Memory B cell (primary cell): ENCODE measurements around the gene AAK1.
A peak's percentile ranks its signal among the peaks of the same experiment; 100 is the strongest.
"Not testable (repeated sequence)": the region's sequence is repeated elsewhere in the genome, so short reads cannot be mapped to it uniquely, and the experiment has no call there.

ENCODE experiments used
- ATAC-seq: fragments of 150-1000 bp; cut with Tn5 transposase; 2 replicates; pipeline ENCODE4 v1.10.0; 2021; ENCODE audit warnings: low read depth, mild to moderate bottlenecking, moderate library complexity
- DNase-seq, 2 donors: peaks; one replicate each; pipeline ENCODE4 v3.0.0; 2022; ENCODE audit warnings: low spot score in 2 of 2
- H3K27ac Mint-ChIP-seq: one replicate; pipeline ENCODE4 v1.8.0; 2022; ENCODE audit warnings: mild to moderate bottlenecking, moderate library complexity, mixed read lengths
- H3K27me3 Mint-ChIP-seq: one replicate; pipeline ENCODE4 v1.8.0; 2022; ENCODE audit warnings: mixed read lengths
- H3K36me3 Mint-ChIP-seq: one replicate; pipeline ENCODE4 v1.8.0; 2022; ENCODE audit warnings: mild to moderate bottlenecking, mixed read lengths
- H3K4me1 Mint-ChIP-seq: one replicate; pipeline ENCODE4 v1.8.0; 2022; ENCODE audit warnings: mixed read lengths
- H3K4me3 Mint-ChIP-seq: one replicate; pipeline ENCODE4 v1.8.0; 2022; ENCODE audit warnings: mild to moderate bottlenecking, moderate library complexity, mixed read lengths
- H3K9me3 Mint-ChIP-seq: one replicate; pipeline ENCODE4 v1.8.0; 2022; ENCODE audit warnings: mixed read lengths

AAK1 gene

DNA sequence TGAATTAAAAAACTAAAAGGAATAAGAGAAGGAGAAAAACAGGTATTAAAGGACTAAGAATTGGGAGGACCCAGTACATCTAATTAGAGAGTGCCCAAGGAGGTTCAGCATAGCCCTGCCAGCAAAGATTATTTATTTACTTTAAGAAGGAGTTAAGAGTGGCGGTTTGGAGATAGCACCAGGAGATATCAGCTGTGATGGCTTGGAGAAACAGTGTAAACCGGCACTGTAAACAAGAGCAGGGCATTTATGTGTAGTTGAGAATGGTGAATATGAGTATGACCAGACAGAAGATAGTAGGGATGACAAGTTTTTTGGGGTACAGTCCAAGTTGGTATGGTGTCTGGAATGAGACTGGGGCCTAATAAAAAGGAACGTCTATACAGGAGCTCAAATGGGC is 199.9 kb downstream of the AAK1 start:
- not testable (repeated sequence) for H3K9me3 Mint-ChIP-seq, H3K36me3 Mint-ChIP-seq, ATAC-seq, H3K4me1 Mint-ChIP-seq, DNase-seq, H3K27ac Mint-ChIP-seq, H3K4me3 Mint-ChIP-seq
- H3K27me3 Mint-ChIP-seq, result peaks cover 10% of the 10 kb centered on the region

GRCh38 chr2:69439499-69439898 is 204.0 kb downstream of the AAK1 start:
- ATAC-seq, H3K4me3 Mint-ChIP-seq, H3K36me3 Mint-ChIP-seq, DNase-seq, H3K9me3 Mint-ChIP-seq, H3K27me3 Mint-ChIP-seq: not testable (repeated sequence)
- H3K27ac Mint-ChIP-seq, result peak overlapping the region; percentile 99
- peaks cover 17% of the 10 kb centered on the region for H3K4me1 Mint-ChIP-seq

- peaks cover 3% of the 10 kb centered on the region for H3K9me3 Mint-ChIP-seq
- peak overlapping the region; percentile 99 for H3K27ac Mint-ChIP-seq
- peaks cover 2% of the 10 kb centered on the region for H3K36me3 Mint-ChIP-seq
- ATAC-seq, result no peak
- H3K27me3 Mint-ChIP-seq, result no peaks in the 10 kb centered on the region
- peak overlapping the region; percentile 39 for H3K4me3 Mint-ChIP-seq
- no peak for DNase-seq
- peaks cover 18% of the 10 kb centered on the region for H3K4me1 Mint-ChIP-seq
These were observed 205.0 kb downstream of the AAK1 start for GRCh38 chr2:69438580-69438979.

DNA sequence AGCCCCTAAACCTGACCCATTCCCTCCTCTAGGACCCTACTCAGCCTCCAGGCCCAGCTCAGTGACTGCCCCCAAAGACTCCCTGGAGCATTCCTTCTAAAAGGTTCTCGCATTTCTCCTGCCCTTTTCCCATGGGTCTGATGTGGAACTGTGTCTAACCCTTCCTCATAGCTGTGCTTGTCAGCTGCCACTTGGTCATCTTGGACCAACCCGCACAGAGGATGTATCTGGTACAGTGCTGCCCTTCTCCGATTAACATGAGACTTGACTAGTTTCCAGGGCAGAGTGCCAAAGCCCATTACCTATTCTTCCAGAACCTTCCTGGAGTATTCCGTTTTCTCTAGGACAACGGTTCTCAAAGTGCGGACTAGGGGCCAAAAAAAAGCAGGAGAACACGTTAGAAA is 205.8 kb downstream of the AAK1 start:
- DNase-seq (no peak), ATAC-seq (no peak)
- peaks cover 3% of the 10 kb centered on the region for H3K9me3 Mint-ChIP-seq
- H3K36me3 Mint-ChIP-seq, result peaks cover 2% of the 10 kb centered on the region
- peak overlapping the region; percentile 95 for H3K4me3 Mint-ChIP-seq
- peak overlapping the region; percentile 99 for H3K27ac Mint-ChIP-seq
- H3K4me1 Mint-ChIP-seq, result peaks cover 18% of the 10 kb centered on the region
- no peaks in the 10 kb centered on the region for H3K27me3 Mint-ChIP-seq

GRCh38 chr2:69436938-69437750 is 206.4 kb downstream of the AAK1 start, which contains the start of gene NFU1:
NFU1 (minus strand) TSS chr2:69437435; CDS start chr2:69437422, 13 bp downstream.
- Mint-ChIP-seq H3K36me3 (peaks cover 2% of the 10 kb centered on the region), H3K27me3 (no peaks in the 10 kb centered on the region), H3K9me3 (peaks cover 3% of the 10 kb centered on the region), H3K27ac (peak within 1 kb of the TSS; percentile 99), H3K4me3 (peak within 1 kb of the TSS; percentile 95), H3K4me1 (peaks cover 18% of the 10 kb centered on the region)
- ATAC-seq (peak; percentile 84), DNase-seq (peak; percentile 82 to 88)

GRCh38 chr2:69436596-69436937 is 207.0 kb downstream of the AAK1 start:
- Mint-ChIP-seq H3K4me1 (peaks cover 18% of the 10 kb centered on the region), H3K4me3 (peak overlapping the region; percentile 95), H3K27me3 (no peaks in the 10 kb centered on the region), H3K27ac (peak overlapping the region; percentile 99), H3K9me3 (peaks cover 3% of the 10 kb centered on the region), H3K36me3 (peaks cover 2% of the 10 kb centered on the region)
- DNase-seq (no peak), ATAC-seq (peak; percentile 3)

GRCh38 chr2:69434753-69435152 is 208.8 kb downstream of the AAK1 start:
- Mint-ChIP-seq H3K4me3 (peak overlapping the region; percentile 53), H3K27ac (no peak overlapping the region), H3K9me3 (peaks cover 3% of the 10 kb centered on the region), H3K4me1 (peaks cover 20% of the 10 kb centered on the region), H3K36me3 (peaks cover 4% of the 10 kb centered on the region), H3K27me3 (no peaks in the 10 kb centered on the region)
- ATAC-seq (no peak), DNase-seq (no peak)

DNA sequence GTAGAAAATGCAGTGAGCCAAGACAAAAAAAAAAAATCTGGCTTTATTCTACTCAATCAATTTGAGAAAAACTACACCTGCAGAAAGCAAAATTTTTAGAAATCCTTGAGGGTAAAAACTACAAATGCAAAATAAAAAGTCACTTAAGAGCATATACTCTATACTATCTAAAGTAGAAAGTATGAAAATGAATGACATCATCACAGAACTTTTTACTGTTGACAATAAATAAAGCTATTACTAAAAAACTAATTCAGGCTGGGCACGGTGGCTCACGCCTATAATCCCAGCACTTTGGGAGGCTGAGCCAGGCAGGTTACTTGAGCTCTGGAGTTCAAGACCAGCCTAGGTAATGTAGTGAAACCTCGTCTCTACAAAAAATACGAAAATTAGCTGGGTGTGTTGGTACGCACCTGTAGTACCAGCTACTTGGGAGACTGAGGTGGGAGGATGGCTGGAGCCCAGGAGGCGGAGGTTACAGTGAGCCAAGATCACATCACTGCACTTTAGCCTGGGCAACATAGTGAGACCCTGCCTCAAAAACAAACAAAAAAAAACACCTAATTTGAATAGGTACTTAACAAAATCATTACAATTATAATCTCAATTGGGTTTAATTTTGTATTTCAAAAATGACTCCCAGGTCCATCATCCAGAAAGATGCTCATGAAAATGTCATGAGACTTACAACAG is 213.9 kb downstream of the AAK1 start:
- H3K36me3 Mint-ChIP-seq, result peaks cover 11% of the 10 kb centered on the region
- H3K9me3 Mint-ChIP-seq, result no peaks in the 10 kb centered on the region
- no peak overlapping the region for H3K27ac Mint-ChIP-seq
- peaks cover 4% of the 10 kb centered on the region for H3K4me1 Mint-ChIP-seq
- H3K4me3 Mint-ChIP-seq, result no peak overlapping the region
- H3K27me3 Mint-ChIP-seq, result no peaks in the 10 kb centered on the region
- ATAC-seq, result no peak
- no peak for DNase-seq

GRCh38 chr2:69428981-69429380 is 214.6 kb downstream of the AAK1 start:
- peaks cover 10% of the 10 kb centered on the region for H3K36me3 Mint-ChIP-seq
- H3K4me1 Mint-ChIP-seq, result peaks cover 2% of the 10 kb centered on the region
- H3K27me3 Mint-ChIP-seq, result no peaks in the 10 kb centered on the region
- ATAC-seq (no peak), DNase-seq (no peak)
- no peaks in the 10 kb centered on the region for H3K9me3 Mint-ChIP-seq
- H3K4me3 Mint-ChIP-seq, result no peak overlapping the region
- no peak overlapping the region for H3K27ac Mint-ChIP-seq

DNA sequence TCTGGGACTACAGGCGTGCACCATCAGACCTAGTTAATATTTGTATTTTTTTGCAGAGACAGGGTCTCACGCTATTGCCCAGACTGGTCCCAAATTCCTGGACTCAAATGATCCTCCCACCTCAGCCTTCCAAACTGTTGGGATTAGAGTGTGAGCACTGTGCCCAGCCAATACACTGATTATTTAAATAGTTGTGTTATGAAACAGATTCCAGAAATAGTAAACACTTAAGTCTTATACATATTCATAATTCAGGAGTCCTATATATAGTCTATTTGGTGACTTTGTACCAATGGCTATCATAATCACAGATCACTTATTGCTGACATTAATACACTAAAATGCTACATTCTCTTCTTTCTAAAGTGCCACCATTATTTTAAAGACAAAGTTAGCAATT is 219.1 kb downstream of the AAK1 start:
- no peaks in the 10 kb centered on the region for H3K9me3 Mint-ChIP-seq
- ATAC-seq (no peak), DNase-seq (no peak)
- no peak overlapping the region for H3K27ac Mint-ChIP-seq
- H3K27me3 Mint-ChIP-seq, result no peaks in the 10 kb centered on the region
- no peak overlapping the region for H3K4me3 Mint-ChIP-seq
- no peaks in the 10 kb centered on the region for H3K4me1 Mint-ChIP-seq
- peaks cover 17% of the 10 kb centered on the region for H3K36me3 Mint-ChIP-seq

- peak overlapping the region; percentile 63 for H3K27ac Mint-ChIP-seq
- H3K36me3 Mint-ChIP-seq, result peaks cover 14% of the 10 kb centered on the region
- H3K9me3 Mint-ChIP-seq, result no peaks in the 10 kb centered on the region
- no peak overlapping the region for H3K4me3 Mint-ChIP-seq
- no peaks in the 10 kb centered on the region for H3K4me1 Mint-ChIP-seq
- DNase-seq, result no peak
- H3K27me3 Mint-ChIP-seq, result no peaks in the 10 kb centered on the region
- no peak for ATAC-seq
These were observed 221.3 kb downstream of the AAK1 start for GRCh38 chr2:69422198-69422597.

- H3K4me1 Mint-ChIP-seq, ATAC-seq, H3K27ac Mint-ChIP-seq, H3K4me3 Mint-ChIP-seq, H3K9me3 Mint-ChIP-seq, DNase-seq, H3K27me3 Mint-ChIP-seq: not testable (repeated sequence)
- H3K36me3 Mint-ChIP-seq, result peaks cover 20% of the 10 kb centered on the region
These were observed 224.4 kb downstream of the AAK1 start for GRCh38 chr2:69419111-69419510.

GRCh38 chr2:69416147-69416546 is 227.4 kb downstream of the AAK1 start:
- Mint-ChIP-seq H3K4me1 (no peaks in the 10 kb centered on the region), H3K4me3 (no peak overlapping the region), H3K9me3 (no peaks in the 10 kb centered on the region), H3K27me3 (no peaks in the 10 kb centered on the region), H3K27ac (no peak overlapping the region), H3K36me3 (peaks cover 18% of the 10 kb centered on the region)
- DNase-seq (no peak), ATAC-seq (no peak)
